Keratinocyte (primary cell): Measurements from ENCODE around the gene MCOLN2.

Experiments used
- CTCF ChIP-seq, 3 experiments: IDR thresholded peaks in 1 of 3; conservative IDR thresholded peaks in 1 of 3; optimal IDR thresholded peaks in 1 of 3; 2 replicates in 2 of 3; 3 replicates in 1 of 3; pipeline versions ENCODE3 to v1.5.1; 2011; ENCODE audit warnings: low read length in 3 of 3, mild to moderate bottlenecking in 3 of 3, moderate library complexity in 2 of 3, control low read depth in 1 of 3, inconsistent platforms in 1 of 3; ENCODE audit not compliant: insufficient read depth in 2 of 3; ENCODE audit errors: extremely low read depth in 1 of 3
- EZH2 ChIP-seq: IDR thresholded peaks from one replicate; pipeline ENCODE4 v1.6.1; 2012; ENCODE audit warnings: inconsistent platforms, mild to moderate bottlenecking, low read length, moderate library complexity

GRCh38 chr1:84939761-84940160 lies 57.2 kb downstream of the MCOLN2 start:
- TF ChIP-seq CTCF (optimal IDR thresholded peaks at IDR 0.05 in 1 of 3, IDR thresholded peaks at IDR 0.05 in 1 of 3, conservative IDR thresholded peaks at IDR 0.05 in 1 of 3; ENCODE audit: extremely low read depth in 1 of 3, insufficient read depth in 2 of 3, low read length in 3 of 3) (no peak), EZH2 (no peak)
